NCI-H526 (cell line): ENCODE data around the gene SLC9A8.
"Not testable (repeated sequence)": the region's sequence is repeated elsewhere in the genome, so short reads cannot be mapped to it uniquely, and the experiment has no call there.

ENCODE experiments used
- DNase-seq, 2 experiments: peaks; one replicate each; lab custom pipeline; 2025; lab: John Stamatoyannopoulos, UW

Gene SLC9A8

GRCh38 chr20:49812507-49813304, at the start of gene SLC9A8:
Gene SLC9A8, plus strand, starts transcription at chr20:49812828. Its CDS starts 95 bp downstream, at chr20:49812923.
- peak; percentile 87 to 96 for DNase-seq

GRCh38 chr20:49762940-49763766, 49.5 kb upstream of the SLC9A8 start:
- DNase-seq: no peak

- DNase-seq: no peak
These were observed 47.3 kb upstream of the SLC9A8 start for GRCh38 chr20:49765413-49765736.

GRCh38 chr20:49765846-49766541, 46.6 kb upstream of the SLC9A8 start:
- DNase-seq: no peak

GRCh38 chr20:49766979-49767521, 45.6 kb upstream of the SLC9A8 start:
- DNase-seq: no peak

- no peak for DNase-seq
These were observed 44.2 kb upstream of the SLC9A8 start for GRCh38 chr20:49768204-49769047.

- DNase-seq: no peak
These were observed 43.5 kb upstream of the SLC9A8 start for GRCh38 chr20:49769048-49769581.

- no peak for DNase-seq
These were observed 42.0 kb upstream of the SLC9A8 start for GRCh38 chr20:49770634-49771033.

GRCh38 chr20:49774213-49774612, 38.4 kb upstream of the SLC9A8 start:
- DNase-seq: not testable (repeated sequence)

GRCh38 chr20:49775229-49775693, 37.4 kb upstream of the SLC9A8 start:
- DNase-seq: no peak

GRCh38 chr20:49779972-49780371, 32.7 kb upstream of the SLC9A8 start:
- no peak for DNase-seq

- no peak for DNase-seq
These were observed 31.0 kb upstream of the SLC9A8 start for GRCh38 chr20:49781676-49782075.

- DNase-seq: not testable (repeated sequence)
These were observed 30.2 kb upstream of the SLC9A8 start for GRCh38 chr20:49782439-49782838.

- DNase-seq: not testable (repeated sequence)
These were observed 29.3 kb upstream of the SLC9A8 start for GRCh38 chr20:49783021-49783995.

GRCh38 chr20:49784291-49784690, 28.3 kb upstream of the SLC9A8 start:
- DNase-seq: no peak

GRCh38 chr20:49785149-49785851, 27.3 kb upstream of the SLC9A8 start:
- no peak for DNase-seq

GRCh38 chr20:49785852-49786175, 26.8 kb upstream of the SLC9A8 start:
- no peak for DNase-seq

- no peak for DNase-seq
These were observed 26.4 kb upstream of the SLC9A8 start for GRCh38 chr20:49786196-49786595.

- no peak for DNase-seq
These were observed 25.8 kb upstream of the SLC9A8 start for GRCh38 chr20:49786668-49787370.
